Lower leg skin (tissue), 3 donors: Measurements from ENCODE around the gene GET3.

Source experiments
- POLR2A ChIP-seq, 2 donors: fragments of 450-650 bp; IDR thresholded peaks; one replicate each; pipeline ENCODE4 v1.6.1; 2016 to 2017; ENCODE audit warnings: antibody characterized with exemption in 2 of 2, mild to moderate bottlenecking in 1 of 2, moderate library complexity in 1 of 2
- TF ChIP-seq, protein P1 (sequence below), 3 donors: fragments of 450-650 bp; IDR thresholded peaks; one replicate each; pipeline ENCODE4 v1.5.1; 2016; ENCODE audit warnings: antibody characterized with exemption in 3 of 3, mild to moderate bottlenecking in 3 of 3, moderate library complexity in 2 of 3

DNA sequence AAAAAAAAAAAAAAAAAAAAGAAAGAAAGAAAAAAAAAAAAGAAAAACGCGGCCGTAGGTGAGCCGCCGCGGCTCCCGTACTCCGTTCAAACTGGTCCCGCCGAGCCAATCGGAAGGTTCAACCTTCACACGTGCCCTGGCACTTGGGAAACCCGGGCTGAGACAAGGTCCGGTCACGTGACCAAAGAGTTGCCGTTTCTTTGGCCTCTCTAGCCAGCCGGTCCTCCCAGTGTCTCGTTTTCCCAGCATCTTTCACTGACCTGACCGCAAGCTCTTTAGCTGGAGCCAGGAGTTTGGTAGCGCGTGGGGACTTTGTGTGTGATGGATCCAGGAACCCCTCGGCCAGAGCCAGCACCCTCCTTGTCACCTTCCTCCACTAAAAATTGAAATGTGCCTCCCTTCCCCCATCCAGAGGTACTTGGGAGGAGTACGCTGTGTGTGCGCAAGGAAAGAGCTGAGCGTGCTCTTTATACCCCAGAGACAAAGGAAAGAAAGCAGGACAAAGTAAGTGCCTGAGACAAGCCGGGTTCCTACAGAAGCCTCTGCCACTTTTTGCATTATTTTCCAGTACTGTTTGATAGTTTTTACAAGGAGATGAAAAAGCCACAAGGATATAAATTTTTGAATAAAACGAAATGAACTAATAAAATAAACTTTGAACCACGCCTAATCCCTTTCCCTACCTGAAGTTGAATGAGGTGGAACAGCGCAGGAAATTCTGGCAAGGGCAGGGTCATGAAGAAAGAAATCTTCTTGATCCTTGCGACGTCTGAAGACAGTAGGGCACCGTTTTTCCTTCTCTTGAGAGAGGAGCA, 14.5 kb upstream of the GET3 start:
- TF ChIP-seq, protein P1, sequence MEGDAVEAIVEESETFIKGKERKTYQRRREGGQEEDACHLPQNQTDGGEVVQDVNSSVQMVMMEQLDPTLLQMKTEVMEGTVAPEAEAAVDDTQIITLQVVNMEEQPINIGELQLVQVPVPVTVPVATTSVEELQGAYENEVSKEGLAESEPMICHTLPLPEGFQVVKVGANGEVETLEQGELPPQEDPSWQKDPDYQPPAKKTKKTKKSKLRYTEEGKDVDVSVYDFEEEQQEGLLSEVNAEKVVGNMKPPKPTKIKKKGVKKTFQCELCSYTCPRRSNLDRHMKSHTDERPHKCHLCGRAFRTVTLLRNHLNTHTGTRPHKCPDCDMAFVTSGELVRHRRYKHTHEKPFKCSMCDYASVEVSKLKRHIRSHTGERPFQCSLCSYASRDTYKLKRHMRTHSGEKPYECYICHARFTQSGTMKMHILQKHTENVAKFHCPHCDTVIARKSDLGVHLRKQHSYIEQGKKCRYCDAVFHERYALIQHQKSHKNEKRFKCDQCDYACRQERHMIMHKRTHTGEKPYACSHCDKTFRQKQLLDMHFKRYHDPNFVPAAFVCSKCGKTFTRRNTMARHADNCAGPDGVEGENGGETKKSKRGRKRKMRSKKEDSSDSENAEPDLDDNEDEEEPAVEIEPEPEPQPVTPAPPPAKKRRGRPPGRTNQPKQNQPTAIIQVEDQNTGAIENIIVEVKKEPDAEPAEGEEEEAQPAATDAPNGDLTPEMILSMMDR (IDR thresholded peaks at IDR 0.05): no peak
- no peak for TF ChIP-seq POLR2A (IDR thresholded peaks at IDR 0.05)
